Subcutaneous abdominal adipose tissue (tissue), 5 donors: ENCODE results near the gene NOXA1.

ENCODE experiments used
- H3K27ac ChIP-seq: one replicate; pipeline ENCODE4 v1.7.0; 2013; ENCODE audit warnings: low read depth, mild to moderate bottlenecking, inconsistent platforms, low read length, moderate library complexity
- H3K27me3 ChIP-seq, 5 donors: one replicate each; pipeline ENCODE4 v1.7.0; 2013; ENCODE audit warnings: low read length in 5 of 5, inconsistent platforms in 1 of 5; ENCODE audit not compliant: control insufficient read depth in 5 of 5, insufficient read depth in 4 of 5
- H3K36me3 ChIP-seq, 5 donors: one replicate each; pipeline ENCODE4 v1.7.0; 2013; ENCODE audit warnings: low read length in 5 of 5; ENCODE audit not compliant: control insufficient read depth in 5 of 5, insufficient read depth in 5 of 5
- H3K4me1 ChIP-seq, 5 donors: one replicate each; pipeline ENCODE4 v1.7.0; 2013; ENCODE audit warnings: low read length in 5 of 5, mild to moderate bottlenecking in 3 of 5, moderate library complexity in 1 of 5; ENCODE audit not compliant: control insufficient read depth in 5 of 5, insufficient read depth in 5 of 5
- H3K4me3 ChIP-seq, 5 donors: one replicate each; pipeline ENCODE4 v1.7.0; 2013; ENCODE audit warnings: low read length in 5 of 5, low read depth in 1 of 5
- H3K9ac ChIP-seq, 5 donors: one replicate each; pipeline ENCODE4 v1.7.0; 2013; ENCODE audit warnings: low read length in 5 of 5, mild to moderate bottlenecking in 4 of 5, moderate library complexity in 3 of 5
- H3K9me3 ChIP-seq, 5 donors: one replicate each; pipeline ENCODE4 v1.7.0; 2013; ENCODE audit warnings: low read length in 5 of 5; ENCODE audit not compliant: control insufficient read depth in 5 of 5
- donor health status: healthy.
- donor health status: healthy.
- donor health status: healthy.
- donor health status: healthy.
- donor health status: healthy.

Gene NOXA1

GRCh38 chr9:137455359-137455991, 32.3 kb downstream of the NOXA1 start:
- Histone ChIP-seq H3K9ac (peak overlapping the region in 1 of 5 donors; percentile 35), H3K9me3 (no peaks in the 10 kb centered on the region), H3K27me3 (no peaks in the 10 kb centered on the region), H3K4me3 (peak overlapping the region in 1 of 5 donors; percentile 61), H3K36me3 (peaks cover 0 to 17% (median 5%) of the 10 kb centered on the region in 5 donors), H3K4me1 (peaks cover 0 to 60% (median 45%) of the 10 kb centered on the region in 5 donors), H3K27ac (no peak overlapping the region)

GRCh38 chr9:137456061-137456863, 33.1 kb downstream of the NOXA1 start:
- Histone ChIP-seq H3K27ac (no peak overlapping the region), H3K9me3 (no peaks in the 10 kb centered on the region), H3K4me3 (no peak overlapping the region), H3K9ac (peak overlapping the region in 1 of 5 donors; percentile 35), H3K4me1 (peaks cover 0 to 60% (median 45%) of the 10 kb centered on the region in 5 donors), H3K36me3 (peaks cover 0 to 22% (median 6%) of the 10 kb centered on the region in 5 donors), H3K27me3 (no peaks in the 10 kb centered on the region)

GRCh38 chr9:137456864-137457405, 33.7 kb downstream of the NOXA1 start:
- H3K36me3 ChIP-seq: peaks cover 0 to 27% (median 9%) of the 10 kb centered on the region in 5 donors
- H3K4me1 ChIP-seq: peaks cover 0 to 60% (median 45%) of the 10 kb centered on the region in 5 donors
- H3K27me3 ChIP-seq: no peaks in the 10 kb centered on the region
- no peak overlapping the region for H3K27ac ChIP-seq
- no peaks in the 10 kb centered on the region for H3K9me3 ChIP-seq
- no peak overlapping the region for H3K9ac ChIP-seq
- no peak overlapping the region for H3K4me3 ChIP-seq

GRCh38 chr9:137457406-137458193, 34.4 kb downstream of the NOXA1 start:
- Histone ChIP-seq H3K4me1 (peaks cover 0 to 60% (median 45%) of the 10 kb centered on the region in 5 donors), H3K9me3 (no peaks in the 10 kb centered on the region), H3K9ac (no peak overlapping the region), H3K36me3 (peaks cover 0 to 32% (median 10%) of the 10 kb centered on the region in 5 donors), H3K27ac (no peak overlapping the region), H3K27me3 (no peaks in the 10 kb centered on the region), H3K4me3 (peak overlapping the region in 1 of 5 donors; percentile 71)

GRCh38 chr9:137458194-137459151, 35.3 kb downstream of the NOXA1 start:
- Histone ChIP-seq H3K4me3 (peak overlapping the region in 4 of 5 donors; percentile 47 to 71 (median 62)), H3K27ac (no peak overlapping the region), H3K4me1 (peaks cover 0 to 59% (median 40%) of the 10 kb centered on the region in 5 donors), H3K36me3 (peaks cover 0 to 40% (median 16%) of the 10 kb centered on the region in 5 donors), H3K9ac (peak overlapping the region in 4 of 5 donors; percentile 29 to 73 (median 66)), H3K27me3 (no peaks in the 10 kb centered on the region), H3K9me3 (no peaks in the 10 kb centered on the region)

GRCh38 chr9:137459152-137459600, 36.0 kb downstream of the NOXA1 start, which contains the start of gene NSMF:
NSMF (minus strand) TSS chr9:137459334; CDS start chr9:137459102, 232 bp downstream.
- Histone ChIP-seq H3K4me1 (peaks cover 0 to 55% (median 35%) of the 10 kb centered on the region in 5 donors), H3K27ac (peak within 1 kb of the TSS; percentile 41), H3K27me3 (no peaks in the 10 kb centered on the region), H3K9me3 (no peaks in the 10 kb centered on the region), H3K9ac (peak within 1 kb of the TSS in 4 of 5 donors; percentile 44 to 77 (median 73)), H3K4me3 (peak within 1 kb of the TSS in 4 of 5 donors; percentile 55 to 71 (median 65)), H3K36me3 (peaks cover 0 to 45% (median 18%) of the 10 kb centered on the region in 5 donors)

- Histone ChIP-seq H3K27me3 (no peaks in the 10 kb centered on the region), H3K27ac (peak overlapping the region; percentile 41), H3K9ac (peak overlapping the region in 4 of 5 donors; percentile 44 to 77 (median 70)), H3K4me1 (peaks cover 0 to 49% (median 29%) of the 10 kb centered on the region in 5 donors), H3K9me3 (no peaks in the 10 kb centered on the region), H3K4me3 (peak overlapping the region in 4 of 5 donors; percentile 55 to 71 (median 65)), H3K36me3 (peaks cover 0 to 48% (median 18%) of the 10 kb centered on the region in 5 donors)
Measured at GRCh38 chr9:137459601-137460362, 36.6 kb downstream of the NOXA1 start.
